H1 (cell line): ENCODE results near the gene CALD1.

ENCODE experiments used
- CHD2 ChIP-seq: IDR thresholded peaks from 2 replicates; pipeline ENCODE4 v1.6.1; 2012; ENCODE audit warnings: low read length, improper control_type of control experiment
- EZH2 ChIP-seq: fragments of 200-600 bp; sonication (generic); IDR thresholded peaks from 2 replicates; pipeline ENCODE4 v1.7.1; 2012; ENCODE audit warnings: low read depth, mild to moderate bottlenecking, moderate library complexity, low read length, inconsistent platforms; ENCODE audit not compliant: severe bottlenecking
- SRF ChIP-seq: IDR thresholded peaks from 2 replicates; pipeline ENCODE4 v1.6.1; 2011; ENCODE audit warnings: mild to moderate bottlenecking, low read depth, low read length, moderate library complexity

- no peak for TF ChIP-seq CHD2
- TF ChIP-seq EZH2: no peak
- no peak for TF ChIP-seq SRF
Observed at GRCh38 chr7:134942690-134943466, 163.4 kb downstream of the CALD1 start.
